GM18951 (cell line): ENCODE results near the gene CPS1.

Source experiments
- POLR2A ChIP-seq: IDR thresholded peaks from 4 replicates; pipeline ENCODE4 v1.6.1; 2011; ENCODE audit warnings: mild to moderate bottlenecking; ENCODE audit not compliant: insufficient read length, insufficient read depth; ENCODE audit errors: extremely low read depth
- in situ Hi-C: fragments of 300-500 bp; cut with MboI; formaldehyde crosslinking; loops from one replicate; pipeline ENCODE4 v1.12.0; 2022; ENCODE audit warnings: low sequenced_read_pairs, mixed read lengths, inconsistent platforms; ENCODE audit not compliant: unreplicated experiment

Gene CPS1

DNA sequence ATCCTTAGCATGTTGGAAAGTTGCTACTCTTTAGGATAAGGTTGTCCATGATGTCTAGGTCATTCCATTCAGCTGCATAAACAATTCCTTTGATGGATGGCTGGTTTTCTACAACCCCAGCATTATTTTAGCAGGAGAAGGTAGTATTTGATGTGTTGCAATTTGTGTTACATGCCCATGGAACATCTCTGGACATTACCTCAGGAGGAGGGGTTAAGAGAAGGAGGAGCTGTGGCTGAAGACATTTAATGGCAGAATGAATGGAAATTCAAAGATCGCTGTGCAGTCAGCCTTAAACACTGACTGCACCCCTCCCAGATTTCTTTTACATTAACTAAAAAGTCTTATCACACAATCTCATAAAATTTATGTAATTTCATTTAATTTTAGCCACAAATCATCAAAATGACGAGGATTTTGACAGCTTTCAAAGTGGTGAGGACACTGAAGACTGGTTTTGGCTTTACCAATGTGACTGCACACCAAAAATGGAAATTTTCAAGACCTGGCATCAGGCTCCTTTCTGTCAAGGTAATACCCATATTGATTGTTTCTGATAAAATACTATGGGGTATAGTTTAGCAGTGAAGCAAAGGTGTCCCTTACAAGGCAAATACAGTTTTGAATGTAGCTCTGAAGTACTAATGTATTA lies at the start of gene CPS1:
Gene CPS1, plus strand, starts transcription at position 271 of the 652 bp plus-strand sequence. Its CDS starts 135 bp downstream, at position 406.
- in situ Hi-C loops, result no loop called here
- TF ChIP-seq POLR2A, result no peak

GRCh38 chr2:210515911-210516310 lies 40.5 kb upstream of the CPS1 start:
- TF ChIP-seq POLR2A, result no peak
- in situ Hi-C loops, result no loop called here

GRCh38 chr2:210517264-210517663 lies 39.1 kb upstream of the CPS1 start:
- no peak for TF ChIP-seq POLR2A
- in situ Hi-C loops, result no loop called here

GRCh38 chr2:210519594-210519993 lies 36.8 kb upstream of the CPS1 start:
- no peak for TF ChIP-seq POLR2A
- in situ Hi-C loops, result no loop called here

GRCh38 chr2:210522399-210522798 lies 34.0 kb upstream of the CPS1 start:
- in situ Hi-C loops, result no loop called here
- no peak for TF ChIP-seq POLR2A

DNA sequence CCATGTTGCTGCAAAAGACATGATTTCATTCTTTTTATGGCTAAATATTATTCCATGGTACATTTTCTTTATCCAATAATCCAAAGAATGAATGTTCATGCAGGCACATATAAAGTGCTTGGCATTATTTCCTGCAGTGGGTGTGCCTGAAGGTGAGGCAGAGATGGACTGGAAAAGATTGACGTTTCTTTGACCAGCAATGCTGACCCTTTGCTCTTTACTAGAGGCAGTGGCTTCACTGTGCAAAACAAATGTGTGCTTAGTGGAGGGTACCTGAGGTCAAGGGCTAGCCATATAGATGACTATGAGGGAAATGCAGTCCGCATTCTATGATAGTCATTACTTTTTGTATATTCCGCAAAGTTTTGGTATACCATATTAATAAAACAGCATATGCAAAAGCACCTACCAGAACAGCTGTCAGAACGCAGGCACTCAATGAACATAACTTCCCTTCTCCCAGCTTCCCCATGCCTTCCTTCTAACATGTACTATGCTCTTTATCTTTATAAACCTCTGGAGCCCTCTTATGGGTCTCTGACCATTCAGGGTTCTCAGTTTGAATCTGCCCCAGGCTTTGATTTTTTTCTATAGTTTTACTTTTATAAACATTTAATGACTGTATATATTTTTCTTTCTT lies 32.6 kb upstream of the CPS1 start:
- TF ChIP-seq POLR2A, result no peak
- in situ Hi-C loops, result no loop called here

DNA sequence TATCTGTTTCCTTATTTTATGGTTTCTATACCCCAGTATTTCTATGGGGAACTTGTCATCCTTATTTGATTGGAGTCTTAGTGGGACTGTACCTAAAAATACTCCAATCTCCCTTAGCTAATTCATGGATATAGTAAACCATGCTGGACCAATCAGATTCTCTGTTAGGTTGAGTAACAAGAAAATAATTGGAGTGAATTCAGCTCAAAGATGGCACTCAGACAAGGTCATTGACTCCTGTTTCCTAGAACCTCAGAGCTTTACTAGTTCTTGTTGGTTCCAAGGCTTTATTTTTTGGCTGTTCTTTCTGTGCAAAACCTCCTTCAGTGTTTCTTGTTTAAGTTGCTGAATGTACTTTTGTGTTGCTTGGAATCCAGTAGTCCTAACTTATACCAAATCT lies 31.9 kb upstream of the CPS1 start:
- in situ Hi-C loops, result no loop called here
- TF ChIP-seq POLR2A, result no peak

GRCh38 chr2:210527286-210527685 lies 29.1 kb upstream of the CPS1 start:
- in situ Hi-C loops, result no loop called here

GRCh38 chr2:210528716-210529115 lies 27.7 kb upstream of the CPS1 start:
- TF ChIP-seq POLR2A, result no peak

More at GRCh38 chr2:210527286-210527685, 29.1 kb upstream of the CPS1 start:
- TF ChIP-seq POLR2A, result no peak

GRCh38 chr2:210531050-210531449 lies 25.3 kb upstream of the CPS1 start:
- no peak for TF ChIP-seq POLR2A
- in situ Hi-C loops, result no loop called here

More at GRCh38 chr2:210528716-210529115, 27.7 kb upstream of the CPS1 start:
- in situ Hi-C loops, result no loop called here

DNA sequence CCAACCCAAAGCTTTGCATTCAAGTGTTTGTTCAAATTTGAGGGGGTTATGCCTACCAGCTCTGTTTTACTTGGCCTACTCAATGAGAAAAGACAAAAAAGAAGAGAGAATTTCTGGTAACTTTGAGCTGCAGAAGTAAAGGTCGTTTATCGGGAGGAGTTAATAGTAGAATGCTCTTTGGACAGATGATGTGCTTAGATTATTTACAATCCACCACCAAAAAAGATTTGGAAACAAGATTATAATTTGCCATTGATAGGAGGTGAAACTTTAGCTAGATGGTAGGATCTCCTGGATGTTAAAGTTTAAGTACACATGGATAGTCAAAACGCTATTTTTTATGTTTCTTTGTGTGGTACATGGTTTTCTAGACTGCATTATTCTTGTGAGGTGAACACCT lies 24.9 kb upstream of the CPS1 start:
- in situ Hi-C loops, result no loop called here

GRCh38 chr2:210533389-210533788 lies 23.0 kb upstream of the CPS1 start:
- no peak for TF ChIP-seq POLR2A
- in situ Hi-C loops, result no loop called here

More for the DNA sequence above, 24.9 kb upstream of the CPS1 start:
- TF ChIP-seq POLR2A, result no peak

DNA sequence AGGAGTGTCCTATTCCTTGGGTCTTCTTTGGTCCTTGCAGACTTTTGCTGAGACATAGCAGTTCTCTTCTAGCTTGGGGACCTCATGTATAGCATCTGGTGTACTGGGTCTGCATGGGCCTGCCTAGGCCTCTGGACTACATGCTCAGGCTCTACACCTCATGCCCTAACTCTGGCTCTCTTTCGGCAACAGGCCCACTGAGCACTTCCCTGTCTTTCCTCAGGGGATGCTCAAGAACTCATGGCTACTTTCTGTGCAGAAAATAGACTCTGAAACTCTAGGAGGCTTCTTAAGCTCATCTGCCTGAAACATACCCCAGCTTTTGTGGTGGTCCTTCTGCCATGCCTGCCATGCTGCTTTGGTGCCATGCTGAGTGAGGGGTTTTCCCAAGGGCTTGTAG lies 21.5 kb upstream of the CPS1 start:
- in situ Hi-C loops, result no loop called here
- no peak for TF ChIP-seq POLR2A

DNA sequence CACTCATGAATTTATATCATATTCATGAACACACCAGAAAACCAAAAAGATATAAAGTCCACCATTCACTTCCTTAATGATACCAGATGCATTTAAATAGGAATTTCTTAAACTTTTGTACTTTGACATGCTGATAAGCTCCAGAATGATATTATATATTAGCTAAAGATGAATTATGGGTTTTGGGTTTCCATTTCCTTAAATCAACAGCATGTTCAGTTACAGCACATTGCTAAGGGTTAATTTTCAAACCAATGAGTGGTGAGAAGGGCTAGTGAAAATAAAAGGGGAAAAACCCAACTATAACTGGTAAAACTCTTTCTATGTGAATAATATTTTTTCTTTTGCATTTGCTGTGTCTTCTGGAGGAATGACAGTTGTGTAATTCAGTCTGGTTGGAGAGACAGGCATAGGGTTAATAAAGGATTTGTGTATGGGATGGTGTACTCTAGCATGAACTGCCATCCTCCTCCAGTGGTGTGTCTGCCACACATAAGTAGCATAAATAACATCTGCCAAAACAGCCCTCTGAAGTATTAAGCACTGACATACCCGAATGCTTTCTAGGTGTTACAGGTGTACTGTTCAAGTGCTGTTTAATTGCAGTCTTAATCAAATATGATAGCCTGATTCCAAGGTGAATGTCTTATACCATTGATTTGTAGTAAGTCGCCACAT lies 19.3 kb upstream of the CPS1 start:
- in situ Hi-C loops, result no loop called here
- TF ChIP-seq POLR2A, result no peak
